IMR-90 (cell line): ENCODE data around the gene HNRNPC. TPM values are rescaled to one million over a fixed set of nuclear protein-coding genes. Genes with fewer than 3 reads are reported as not detected.
A peak's percentile ranks its signal among the peaks of the same experiment; 100 is the strongest.

Experiments used
- ATAC-seq: fragments of 200-7000 bp; cut with Tn5 transposase; 2 replicates; pipeline ENCODE4 v1.9.1; 2020; ENCODE audit warnings: low read depth, mild to moderate bottlenecking, moderate library complexity
- BruUV-seq: library from RNA; stranded (reverse); fragments of 400-500 nt; replicated peaks from 2 replicates; lab custom pipeline; 2021; lab: Mats Ljungman, UMichigan
- CTCF ChIA-PET: fragments of 300-600 bp; formaldehyde crosslinking; extraction: SDS; loops from one replicate; lab custom pipeline; 2021; ENCODE audit warnings: antibody characterized with exemption; lab: Yijun Ruan, JAX
- POLR2A ChIA-PET: fragments of 300-600 bp; sonication (Branson Sonifier 250); formaldehyde crosslinking; loops from one replicate; lab custom pipeline; 2022; ENCODE audit warnings: antibody characterized with exemption; ENCODE audit not compliant: unreplicated experiment; lab: Charles Lee
- DNase-seq: peaks from one replicate; pipeline ENCODE4 v3.0.0; 2013
- H2AFZ ChIP-seq: replicated peaks from 2 replicates; pipeline ENCODE3; 2013; ENCODE audit warnings: low read length, mild to moderate bottlenecking; ENCODE audit not compliant: poor library complexity
- H2AK5ac ChIP-seq: 2 replicates; pipeline ENCODE4 v1.6.1; 2013; ENCODE audit warnings: low read depth, low read length, inconsistent platforms
- H2AK9ac ChIP-seq: replicated peaks from 2 replicates; pipeline ENCODE3; 2013; ENCODE audit warnings: mild to moderate bottlenecking, low read depth, low read length, moderate library complexity; ENCODE audit not compliant: poor library complexity
- H2BK120ac ChIP-seq: 2 replicates; pipeline ENCODE4 v1.6.1; 2013; ENCODE audit warnings: low read depth, low read length, inconsistent platforms
- H2BK15ac ChIP-seq: 3 replicates; pipeline ENCODE4 v1.6.1; 2013; ENCODE audit warnings: low read depth, low read length, inconsistent platforms
- H2BK20ac ChIP-seq: 2 replicates; pipeline ENCODE4 v1.6.1; 2013; ENCODE audit warnings: low read depth, mild to moderate bottlenecking, inconsistent platforms, low read length, moderate library complexity
- H2BK5ac ChIP-seq: 2 replicates; pipeline ENCODE4 v1.6.1; 2013; ENCODE audit warnings: mild to moderate bottlenecking, low read depth, low read length, inconsistent platforms; ENCODE audit not compliant: poor library complexity, severe bottlenecking
- H3K14ac ChIP-seq: replicated peaks from 2 replicates; pipeline ENCODE4 v1.6.1; 2013; ENCODE audit warnings: low read depth, low read length, inconsistent platforms
- H3K18ac ChIP-seq: 2 replicates; pipeline ENCODE4 v1.6.1; 2013; ENCODE audit warnings: low read depth, low read length, control low read depth
- H3K23ac ChIP-seq: 2 replicates; pipeline ENCODE4 v1.6.1; 2013; ENCODE audit warnings: low read depth, low read length, inconsistent platforms
- H3K27ac ChIP-seq: 2 replicates; pipeline ENCODE4 v1.5.1; 2013; ENCODE audit warnings: mild to moderate bottlenecking, control low read depth, low read length; ENCODE audit not compliant: insufficient read depth
- H3K27me3 ChIP-seq: 2 replicates; pipeline ENCODE4 v1.6.1; 2013; ENCODE audit warnings: low read length; ENCODE audit not compliant: control insufficient read depth, insufficient read depth
- H3K36me3 ChIP-seq: 2 replicates; pipeline ENCODE4 v1.6.1; 2013; ENCODE audit warnings: low read length, mixed read lengths; ENCODE audit not compliant: control insufficient read depth, insufficient read depth
- H3K4ac ChIP-seq: 2 replicates; pipeline ENCODE4 v1.6.1; 2013; ENCODE audit warnings: low read depth, low read length, inconsistent platforms
- H3K4me1 ChIP-seq: 2 replicates; pipeline ENCODE4 v1.6.1; 2013; ENCODE audit warnings: low read length, mixed read lengths; ENCODE audit not compliant: control insufficient read depth, insufficient read depth
- H3K4me2 ChIP-seq: 2 replicates; pipeline ENCODE4 v1.6.1; 2013; ENCODE audit warnings: low read depth, mild to moderate bottlenecking, control low read depth, low read length, moderate library complexity
- H3K4me3 ChIP-seq: 2 replicates; pipeline ENCODE4 v1.5.1; 2013; ENCODE audit warnings: low read depth, mild to moderate bottlenecking, control low read depth, low read length, moderate library complexity; ENCODE audit not compliant: insufficient read depth
- H3K56ac ChIP-seq: 2 replicates; pipeline ENCODE4 v1.6.1; 2013; ENCODE audit warnings: low read length, inconsistent platforms; ENCODE audit not compliant: insufficient read depth; ENCODE audit errors: extremely low read depth
- H3K79me1 ChIP-seq, 2 experiments: 2 replicates each; pipeline ENCODE4 v1.6.1; 2013; ENCODE audit warnings: low read length in 2 of 2, inconsistent platforms in 1 of 2, low read depth in 1 of 2
- H3K9ac ChIP-seq: 2 replicates; pipeline ENCODE4 v1.6.1; 2013; ENCODE audit warnings: low read depth, low read length, control low read depth
- H3K9me1 ChIP-seq: 2 replicates; pipeline ENCODE4 v1.6.1; 2013; ENCODE audit warnings: low read length, inconsistent platforms; ENCODE audit not compliant: insufficient read depth
- H3K9me3 ChIP-seq: 2 replicates; pipeline ENCODE4 v1.6.1; 2013; ENCODE audit warnings: low read length; ENCODE audit not compliant: control insufficient read depth, insufficient read depth
- H4K20me1 ChIP-seq: 2 replicates; pipeline ENCODE4 v1.6.1; 2013; ENCODE audit warnings: low read length, inconsistent platforms; ENCODE audit not compliant: insufficient read depth
- H4K5ac ChIP-seq: 2 replicates; pipeline ENCODE4 v1.6.1; 2013; ENCODE audit warnings: mild to moderate bottlenecking, low read depth, low read length, control low read depth
- H4K8ac ChIP-seq, 2 experiments: 2 replicates each; pipeline ENCODE4 v1.6.1; 2013; ENCODE audit warnings: low read depth in 2 of 2, low read length in 2 of 2, control low read depth in 1 of 2, inconsistent platforms in 1 of 2
- H4K91ac ChIP-seq: 2 replicates; pipeline ENCODE4 v1.6.1; 2013; ENCODE audit warnings: low read depth, low read length, inconsistent platforms; ENCODE audit not compliant: insufficient read depth
- BHLHE40 ChIP-seq: fragments of 150-350 bp; IDR thresholded peaks from 2 replicates; pipeline ENCODE4 v1.6.1; 2016; ENCODE audit warnings: mild to moderate bottlenecking, low read depth, low read length
- CEBPB ChIP-seq: IDR thresholded peaks from 2 replicates; pipeline ENCODE4 v1.6.1; 2012; ENCODE audit warnings: low read depth, low read length, improper control_type of control experiment
- CTCF ChIP-seq: conservative IDR thresholded peaks from 2 replicates; pipeline ENCODE4 v1.5.1; 2012; ENCODE audit warnings: mild to moderate bottlenecking, low read depth, low read length, improper control_type of control experiment
- ELK1 ChIP-seq: fragments of 150-350 bp; IDR thresholded peaks from 2 replicates; pipeline ENCODE4 v1.6.1; 2016; ENCODE audit warnings: low read depth, mild to moderate bottlenecking, low read length, moderate library complexity, borderline replicate concordance
- POLR2A ChIP-seq: IDR thresholded peaks from 2 replicates; pipeline ENCODE4 v1.6.1; 2012; ENCODE audit warnings: mild to moderate bottlenecking, low read depth, low read length
- RAD21 ChIP-seq: IDR thresholded peaks from 2 replicates; pipeline ENCODE4 v1.6.1; 2012; ENCODE audit warnings: low read length, improper control_type of control experiment
- RFX5 ChIP-seq: IDR thresholded peaks from 2 replicates; pipeline ENCODE4 v1.8.0; 2012; ENCODE audit warnings: low read depth, mild to moderate bottlenecking, low read length, moderate library complexity
- SMC3 ChIP-seq: fragments of 150-350 bp; IDR thresholded peaks from 2 replicates; pipeline ENCODE4 v1.6.1; 2016; ENCODE audit warnings: low read depth, mild to moderate bottlenecking, antibody characterized with exemption, low read length, moderate library complexity
- WGBS, 2 experiments: methylation state at CpG; one replicate each; pipeline versions ENCODE4 v1.1.5 to v1.1.7; 2013; ENCODE audit warnings: missing lambda C conversion rate in 2 of 2; ENCODE audit not compliant: insufficient read length in 1 of 2; ENCODE audit errors: extremely low coverage in 2 of 2; 5-methylcytosine and 5-hydroxymethylcytosine counted together
- dilution Hi-C: fragments of 300-500 bp; cut with HindIII; formaldehyde crosslinking; loops from one replicate; pipeline ENCODE4 v1.14.3; 2018; ENCODE audit warnings: low sequenced_read_pairs; ENCODE audit not compliant: unreplicated experiment
- in situ Hi-C: fragments of 300-500 bp; cut with MboI; formaldehyde crosslinking; loops from 3 replicates; pipeline ENCODE4 v1.14.3; 2019; ENCODE audit warnings: low sequenced_read_pairs, inconsistent platforms, mixed read lengths
- intact Hi-C: fragments of 100-400 bp; cut with micrococcal nuclease; formaldehyde crosslinking; loops from 2 replicates; pipeline ENCODE4 v1.10.0; 2022
- polyA plus RNA-seq, 3 experiments: library from polyadenylated mRNA; depleted of rRNA; stranded (reverse); fragments of >200 nt; gene quantifications; 2 replicates each; pipeline ENCODE4 v1.2.3, GENCODE V29; 2012; ENCODE audit warnings: low replicate concordance in 1 of 3
- total RNA-seq: library from RNA; depleted of rRNA; stranded (reverse); fragments of >200 nt; gene quantifications from 2 replicates; pipeline ENCODE4 v1.2.3, GENCODE V29; 2012

HNRNPC gene
- total and polyA plus RNA-seq, 2 of the 4 experiments (the other 2 are of a cell fraction) = 308 to 615 TPM

- Histone ChIP-seq H4K8ac (no peak overlapping the region), H3K4me3 (no peak overlapping the region), H3K79me1 (no peaks in the 10 kb centered on the region), H3K36me3 (no peaks in the 10 kb centered on the region), H3K56ac (no peak overlapping the region), H2BK15ac (no peak overlapping the region), H3K9me3 (no peaks in the 10 kb centered on the region), H3K4ac (no peak overlapping the region), H3K9ac (no peak overlapping the region), H3K4me1 (no peaks in the 10 kb centered on the region), H3K27ac (no peak overlapping the region), H2AFZ (peak overlapping the region; percentile 8), H2AK5ac (no peak overlapping the region), H4K20me1 (no peaks in the 10 kb centered on the region), H2BK120ac (no peak overlapping the region), H3K23ac (no peak overlapping the region), H4K91ac (no peak overlapping the region), H2BK5ac (no peak overlapping the region), H3K18ac (no peak overlapping the region), H2BK20ac (no peak overlapping the region), H3K27me3 (peaks cover 11% of the 10 kb centered on the region), H2AK9ac (no peak overlapping the region), H3K9me1 (no peaks in the 10 kb centered on the region), H3K4me2 (no peak overlapping the region), H4K5ac (no peak overlapping the region), H3K14ac (no peak overlapping the region)
- intact Hi-C loops (no loop called here), dilution Hi-C loops (no loop called here), in situ Hi-C loops (no loop called here)
- TF ChIP-seq RFX5 (no peak), BHLHE40 (no peak), RAD21 (no peak), CTCF (no peak), SMC3 (no peak), POLR2A (no peak), CEBPB (no peak), ELK1 (no peak)
- no TSS peak for BruUV-seq
- peak; percentile 52 for DNase-seq
- WGBS, 2 experiments = no CpG with 5 or more reads among the region's 8 CpGs
- CTCF ChIA-PET = no interaction called here
- POLR2A ChIA-PET = no interaction called here
- ATAC-seq = no peak
These were observed 101.2 kb downstream of the HNRNPC start for GRCh38 chr14:21168055-21168454.
